Testis (tissue), 2 donors: ENCODE results near the gene PSD2.

Experiments used
- CTCF ChIP-seq, 3 experiments: fragments of 450-650 bp in 2 of 3; fragments of 200-600 bp in 1 of 3; sonication (generic) in 1 of 3; IDR thresholded peaks; one replicate each; pipeline ENCODE4 v1.5.1; 2016 to 2019; ENCODE audit warnings: antibody characterized with exemption in 3 of 3, mild to moderate bottlenecking in 2 of 3, moderate library complexity in 1 of 3
- POLR2A ChIP-seq: fragments of 450-650 bp; IDR thresholded peaks from one replicate; pipeline ENCODE4 v1.6.1; 2017; ENCODE audit warnings: antibody characterized with exemption, mild to moderate bottlenecking, moderate library complexity

DNA sequence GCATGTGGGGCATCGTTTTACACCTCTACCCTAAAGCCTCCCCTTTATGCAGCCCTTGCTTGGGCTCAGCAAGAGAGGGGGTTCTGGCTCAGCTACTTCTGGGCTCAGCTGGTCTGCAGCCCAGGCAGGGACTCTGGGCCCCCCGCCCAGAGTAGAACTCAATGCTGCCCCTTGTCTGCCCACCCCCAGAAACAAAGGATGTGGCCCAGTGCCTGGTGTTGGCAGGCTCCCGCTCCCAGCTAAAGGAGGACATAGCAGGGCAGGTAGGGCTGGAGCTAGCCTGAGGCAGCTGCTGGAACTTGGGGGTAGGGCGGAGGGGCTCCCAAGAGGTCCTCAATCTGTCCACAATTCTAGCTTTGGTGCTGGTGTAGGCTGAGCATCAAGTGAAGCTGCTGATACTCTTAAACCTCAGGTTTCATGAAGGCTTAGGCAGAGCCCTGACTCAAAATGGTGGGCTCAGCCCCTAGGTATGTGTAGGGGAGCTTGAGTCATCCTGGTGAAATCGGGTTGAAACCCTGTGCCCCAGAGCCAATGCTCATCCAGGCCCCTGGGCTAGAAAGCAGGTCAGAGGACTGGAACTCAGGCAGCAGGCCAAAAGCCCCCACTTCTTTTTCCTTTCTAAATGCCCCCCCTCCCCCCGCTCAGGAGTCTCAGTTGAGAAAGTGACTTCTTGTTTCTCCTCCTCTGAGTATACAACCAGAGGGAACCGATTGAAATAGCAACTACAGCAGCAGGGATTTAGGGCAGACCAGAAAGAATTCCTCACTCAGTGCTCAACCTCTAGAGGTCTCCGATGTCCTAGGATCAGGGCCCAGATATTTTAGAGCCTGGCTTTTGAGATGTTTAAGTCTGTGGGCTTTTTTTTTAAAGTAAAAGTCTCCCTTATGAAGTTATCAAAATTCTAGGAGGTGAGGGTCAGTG lies 11.4 kb downstream of the PSD2 start:
- TF ChIP-seq CTCF (IDR thresholded peaks at IDR 0.05) = no peak
- TF ChIP-seq POLR2A = no peak
